MM.1S (cell line): ENCODE data around the gene HDLBP.

Experiments used
- EZH2 ChIP-seq: fragments of 300-600 bp; sonication (generic); optimal IDR thresholded peaks from 2 replicates; pipeline ENCODE3; 2017; ENCODE audit warnings: low read depth, mild to moderate bottlenecking, antibody characterized with exemption, low read length, mixed read lengths
- EZH2phosphoT487 ChIP-seq: fragments of 300-600 bp; sonication (generic); IDR thresholded peaks from 2 replicates; pipeline ENCODE4 v1.6.1; 2018; ENCODE audit warnings: antibody characterized with exemption, low read length
- TF ChIP-seq, protein P1 (sequence below): fragments of 300-600 bp; sonication (generic); IDR thresholded peaks from 2 replicates; pipeline ENCODE4 v1.5.1; 2016; ENCODE audit warnings: antibody characterized with exemption, low read length, mixed read lengths

DNA sequence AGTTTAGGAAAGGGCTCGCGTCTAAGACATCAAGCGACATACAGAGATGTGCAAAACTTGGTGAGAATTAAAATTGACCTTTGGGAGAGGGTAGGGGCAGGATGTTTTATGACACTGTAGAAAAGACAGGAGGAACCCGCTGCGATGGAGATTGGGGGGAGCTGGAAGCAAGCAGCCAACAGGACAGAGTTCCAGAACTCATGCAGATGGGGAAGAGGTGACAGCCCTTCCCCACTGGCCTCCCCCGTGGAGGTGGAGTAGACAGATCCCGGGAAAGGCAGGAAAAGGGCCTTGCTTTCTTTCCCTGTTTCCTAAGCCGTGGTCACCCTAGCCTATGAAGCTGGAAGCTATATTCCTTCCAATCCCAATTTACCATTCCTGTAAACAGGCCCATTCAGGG lies 87.9 kb downstream of the HDLBP start:
- TF ChIP-seq, protein P1, sequence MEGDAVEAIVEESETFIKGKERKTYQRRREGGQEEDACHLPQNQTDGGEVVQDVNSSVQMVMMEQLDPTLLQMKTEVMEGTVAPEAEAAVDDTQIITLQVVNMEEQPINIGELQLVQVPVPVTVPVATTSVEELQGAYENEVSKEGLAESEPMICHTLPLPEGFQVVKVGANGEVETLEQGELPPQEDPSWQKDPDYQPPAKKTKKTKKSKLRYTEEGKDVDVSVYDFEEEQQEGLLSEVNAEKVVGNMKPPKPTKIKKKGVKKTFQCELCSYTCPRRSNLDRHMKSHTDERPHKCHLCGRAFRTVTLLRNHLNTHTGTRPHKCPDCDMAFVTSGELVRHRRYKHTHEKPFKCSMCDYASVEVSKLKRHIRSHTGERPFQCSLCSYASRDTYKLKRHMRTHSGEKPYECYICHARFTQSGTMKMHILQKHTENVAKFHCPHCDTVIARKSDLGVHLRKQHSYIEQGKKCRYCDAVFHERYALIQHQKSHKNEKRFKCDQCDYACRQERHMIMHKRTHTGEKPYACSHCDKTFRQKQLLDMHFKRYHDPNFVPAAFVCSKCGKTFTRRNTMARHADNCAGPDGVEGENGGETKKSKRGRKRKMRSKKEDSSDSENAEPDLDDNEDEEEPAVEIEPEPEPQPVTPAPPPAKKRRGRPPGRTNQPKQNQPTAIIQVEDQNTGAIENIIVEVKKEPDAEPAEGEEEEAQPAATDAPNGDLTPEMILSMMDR = no peak
- TF ChIP-seq EZH2 (no peak), EZH2phosphoT487 (no peak)
